GM18951 (cell line): Measurements from ENCODE around the gene ATP2B2.

Source experiments
- POLR2A ChIP-seq: IDR thresholded peaks from 4 replicates; pipeline ENCODE4 v1.6.1; 2011; ENCODE audit warnings: mild to moderate bottlenecking; ENCODE audit not compliant: insufficient read length, insufficient read depth; ENCODE audit errors: extremely low read depth
- in situ Hi-C: fragments of 300-500 bp; cut with MboI; formaldehyde crosslinking; loops from one replicate; pipeline ENCODE4 v1.12.0; 2022; ENCODE audit warnings: low sequenced_read_pairs, mixed read lengths, inconsistent platforms; ENCODE audit not compliant: unreplicated experiment

ATP2B2 gene

GRCh38 chr3:10471054-10471688 is 34.2 kb downstream of the ATP2B2 start:
- TF ChIP-seq POLR2A = no peak
- in situ Hi-C loops = no loop called here

GRCh38 chr3:10470120-10471053 is 35.0 kb downstream of the ATP2B2 start:
- TF ChIP-seq POLR2A = no peak
- in situ Hi-C loops = no loop called here

- in situ Hi-C loops = no loop called here
- TF ChIP-seq POLR2A = no peak
These were observed 35.8 kb downstream of the ATP2B2 start for GRCh38 chr3:10469441-10470119.

- TF ChIP-seq POLR2A = no peak
- in situ Hi-C loops = no loop called here
These were observed 36.6 kb downstream of the ATP2B2 start for GRCh38 chr3:10468613-10469354.

DNA sequence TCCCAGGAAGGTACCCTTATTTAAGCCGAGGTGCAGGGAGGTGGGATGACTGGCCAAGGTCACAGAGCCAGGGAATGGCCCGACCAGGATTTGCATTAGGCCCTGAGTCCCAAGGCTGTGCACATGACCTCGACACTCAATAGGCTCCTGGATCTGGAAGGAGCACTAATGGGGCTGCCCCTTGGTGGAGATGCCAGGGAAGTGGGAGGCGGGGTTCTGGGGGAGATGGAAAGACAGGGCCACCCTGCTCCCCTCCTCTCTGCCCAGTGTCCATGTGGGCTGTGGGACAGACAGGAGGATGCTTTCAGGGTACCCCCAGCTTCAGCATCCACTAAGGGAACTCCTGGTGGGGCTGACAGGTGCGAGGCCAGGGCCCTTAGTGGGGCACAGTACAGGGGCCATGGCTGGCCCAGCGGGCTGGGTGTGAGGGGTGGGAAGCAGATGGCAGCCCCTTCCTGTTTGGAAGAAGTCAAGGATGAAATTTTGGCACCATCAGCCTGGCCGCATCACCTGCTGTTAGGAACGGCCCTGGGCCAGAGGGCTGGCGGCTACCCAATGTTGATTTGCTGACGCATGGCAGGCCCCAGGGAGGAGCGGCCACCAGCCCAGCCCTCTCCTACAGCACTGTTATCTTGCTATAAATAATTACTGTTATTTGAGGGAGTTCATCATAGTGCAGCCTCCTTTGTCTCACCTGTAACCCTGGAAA is 37.3 kb downstream of the ATP2B2 start:
- in situ Hi-C loops = no loop called here
- TF ChIP-seq POLR2A = no peak

DNA sequence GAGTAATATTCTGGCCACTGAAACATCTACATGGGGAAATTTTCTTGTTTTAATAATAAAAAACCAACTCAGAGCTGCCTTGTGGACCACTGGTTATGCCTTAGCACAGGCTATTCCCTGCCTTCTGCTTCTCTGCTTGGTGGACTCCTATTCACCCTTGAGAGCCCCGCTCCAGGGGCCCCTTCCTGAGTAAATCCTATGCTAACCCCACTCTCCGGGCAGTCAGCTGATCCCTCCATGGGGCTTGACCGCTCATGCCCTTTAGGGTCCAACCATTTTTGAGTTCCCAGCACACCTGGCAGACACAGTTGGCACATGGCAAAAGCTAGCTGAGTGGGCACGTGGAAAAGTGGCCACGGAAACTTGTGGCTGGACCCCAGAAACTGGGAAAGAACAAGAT is 38.2 kb downstream of the ATP2B2 start:
- TF ChIP-seq POLR2A = no peak
- in situ Hi-C loops = no loop called here

- TF ChIP-seq POLR2A = no peak
- in situ Hi-C loops = no loop called here
These were observed 39.2 kb downstream of the ATP2B2 start for GRCh38 chr3:10466186-10466585.

DNA sequence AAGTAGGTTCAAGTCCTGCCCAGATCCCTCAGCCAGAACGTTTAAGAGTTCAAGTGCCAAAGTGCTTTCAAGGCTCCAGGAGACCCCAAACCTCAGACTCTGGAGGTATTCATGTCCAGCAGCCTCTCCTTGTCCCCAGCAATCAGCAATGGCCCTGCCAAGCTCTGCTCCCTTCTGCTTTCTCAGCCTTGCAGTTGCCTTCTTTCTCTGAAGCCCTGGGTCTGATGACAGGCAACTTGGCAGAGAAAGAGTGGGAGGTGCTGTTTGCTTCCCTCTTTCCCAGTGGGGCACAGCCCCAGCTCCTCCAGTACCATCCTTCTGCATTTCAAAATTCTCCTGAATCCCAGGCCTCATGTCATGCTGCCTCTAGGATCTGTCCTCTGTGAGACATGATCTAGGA is 40.2 kb downstream of the ATP2B2 start:
- TF ChIP-seq POLR2A = no peak
- in situ Hi-C loops = no loop called here

DNA sequence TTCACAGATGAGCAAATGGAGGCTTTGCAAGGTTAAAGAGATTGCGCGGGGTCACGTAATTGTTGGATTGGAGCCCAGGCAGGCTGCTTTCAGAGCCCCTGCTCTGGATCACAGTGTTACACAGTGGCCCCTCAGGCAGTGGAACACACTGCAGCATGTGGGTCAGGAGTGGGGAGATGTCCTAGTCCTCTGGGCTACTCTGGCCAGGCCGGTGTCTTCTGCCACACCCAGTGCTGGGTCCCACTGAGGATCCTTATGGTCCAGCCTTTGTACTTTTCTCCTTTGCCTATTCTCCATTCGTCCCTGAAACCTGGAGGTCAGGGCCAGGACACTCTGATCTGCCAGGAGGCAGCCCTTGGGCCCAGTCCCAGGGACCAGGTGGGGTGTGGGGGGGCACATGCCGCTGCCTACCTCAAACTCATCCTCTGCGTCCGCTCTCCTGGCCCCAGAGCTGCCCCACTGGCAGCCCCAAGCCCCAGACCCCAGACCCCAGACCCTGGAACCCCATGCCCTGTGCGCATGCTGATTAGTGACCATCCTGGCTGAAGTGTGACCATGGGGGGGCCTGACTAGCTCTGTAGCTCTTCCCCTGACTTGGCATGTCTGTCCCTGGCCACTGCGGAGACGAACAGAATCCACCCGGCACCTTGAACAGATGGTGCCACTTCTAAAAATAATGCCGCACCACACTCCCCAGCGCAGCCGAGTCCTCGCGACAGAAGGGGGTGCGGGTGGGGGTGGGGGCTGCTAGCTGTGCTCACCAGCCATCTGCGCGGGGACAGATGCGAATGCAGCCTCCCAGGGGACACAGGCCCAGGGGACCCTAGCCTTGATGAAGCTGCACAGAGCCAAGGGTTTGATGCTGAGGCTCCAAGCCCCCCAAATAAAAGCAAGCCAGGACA is 41.6 kb downstream of the ATP2B2 start:
- no peak for TF ChIP-seq POLR2A
- in situ Hi-C loops = no loop called here

- no peak for TF ChIP-seq POLR2A
- in situ Hi-C loops = no loop called here
These were observed 42.5 kb downstream of the ATP2B2 start for GRCh38 chr3:10462641-10463532.

DNA sequence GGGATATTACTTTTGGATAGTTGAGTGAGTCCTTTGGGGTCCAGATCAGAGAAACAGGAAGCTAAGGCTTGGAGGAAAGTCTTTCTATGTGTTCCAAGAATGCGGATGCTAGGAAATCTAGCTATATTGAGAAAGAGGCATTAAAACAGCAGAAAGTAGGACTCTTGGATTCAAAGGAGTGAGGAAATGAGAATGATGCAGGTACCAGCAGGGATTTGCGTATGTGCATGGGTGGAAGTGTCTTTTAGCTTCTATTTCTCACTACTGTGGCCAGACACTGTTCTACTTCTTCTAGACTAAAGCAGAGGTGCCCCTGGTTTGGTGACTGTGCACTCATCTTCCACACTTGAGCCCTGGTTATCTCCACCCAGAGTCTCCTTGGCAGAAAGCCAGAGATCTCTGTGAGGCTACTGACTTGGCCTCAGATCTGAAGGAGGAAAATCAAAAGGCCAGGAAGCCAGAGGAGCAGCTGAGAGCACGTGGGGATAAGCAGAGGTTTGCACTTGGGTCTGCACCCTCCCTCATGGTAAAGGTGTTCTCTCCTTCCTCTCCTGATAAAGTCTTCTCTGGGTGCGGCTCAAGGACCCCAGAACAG is 44.3 kb downstream of the ATP2B2 start:
- in situ Hi-C loops = no loop called here
- no peak for TF ChIP-seq POLR2A
